Hepatocyte (in vitro differentiated cells): ENCODE measurements around the gene TOMM20L. TPM values are rescaled to one million over a fixed set of nuclear protein-coding genes. Genes with fewer than 3 reads are reported as not detected.

Experiments
- DNase-seq: peaks from one replicate; pipeline ENCODE4 v3.0.0-alpha.2; 2016; ENCODE audit warnings: low spot score
- H2AFZ ChIP-seq: fragments of 200-600 bp; sonication (generic); 2 replicates; pipeline ENCODE4 v1.6.0; 2016; ENCODE audit warnings: antibody characterized with exemption, mild to moderate bottlenecking
- H3K27ac ChIP-seq: fragments of 200-600 bp; sonication (generic); 2 replicates; pipeline ENCODE4 v1.5.1; 2016; ENCODE audit warnings: mild to moderate bottlenecking
- H3K27me3 ChIP-seq: fragments of 200-600 bp; sonication (generic); 2 replicates; pipeline ENCODE4 v1.6.1; 2016
- H3K36me3 ChIP-seq: fragments of 200-600 bp; sonication (generic); replicated peaks from 2 replicates; pipeline ENCODE4 v1.5.1; 2016; ENCODE audit warnings: low read depth; ENCODE audit not compliant: insufficient read depth
- H3K4me1 ChIP-seq: fragments of 200-600 bp; sonication (generic); 2 replicates; pipeline ENCODE4 v1.5.1; 2016; ENCODE audit warnings: mild to moderate bottlenecking, moderate library complexity; ENCODE audit not compliant: insufficient read depth
- H3K4me2 ChIP-seq: fragments of 200-600 bp; sonication (generic); 2 replicates; pipeline ENCODE4 v1.6.0; 2016
- H3K4me3 ChIP-seq: fragments of 200-600 bp; sonication (generic); 2 replicates; pipeline ENCODE4 v1.5.1; 2016; ENCODE audit warnings: mild to moderate bottlenecking
- H3K79me2 ChIP-seq: fragments of 200-600 bp; sonication (generic); 2 replicates; pipeline ENCODE4 v1.6.0; 2017; ENCODE audit warnings: mild to moderate bottlenecking
- H3K9me2 ChIP-seq: fragments of 200-600 bp; sonication (generic); replicated peaks from 2 replicates; pipeline ENCODE4 v1.6.0; 2017; ENCODE audit warnings: mild to moderate bottlenecking; ENCODE audit not compliant: insufficient read depth
- H3K9me3 ChIP-seq: fragments of 200-600 bp; sonication (generic); 2 replicates; pipeline ENCODE4 v1.5.1; 2016; ENCODE audit warnings: low read depth, mild to moderate bottlenecking
- H4K20me1 ChIP-seq: fragments of 200-600 bp; sonication (generic); 2 replicates; pipeline ENCODE4 v1.6.0; 2016; ENCODE audit warnings: mild to moderate bottlenecking; ENCODE audit not compliant: insufficient read depth, poor library complexity, severe bottlenecking
- CTCF ChIP-seq: fragments of 200-600 bp; sonication (generic); IDR thresholded peaks from 2 replicates; pipeline ENCODE4 v1.5.1; 2016; ENCODE audit warnings: antibody characterized with exemption, mild to moderate bottlenecking; ENCODE audit not compliant: poor library complexity
- EZH2 ChIP-seq: fragments of 200-600 bp; sonication (generic); IDR thresholded peaks from 2 replicates; pipeline ENCODE4 v1.6.1; 2016; ENCODE audit warnings: antibody characterized with exemption, mild to moderate bottlenecking, borderline replicate concordance
- EZH2phosphoT487 ChIP-seq: fragments of 200-600 bp; sonication (generic); IDR thresholded peaks from one replicate; pipeline ENCODE4 v1.6.1; 2018; ENCODE audit warnings: antibody characterized with exemption, mild to moderate bottlenecking, low read depth, moderate library complexity; ENCODE audit not compliant: unreplicated experiment, severe bottlenecking
- WGBS: methylation state at CpG from one replicate; pipeline ENCODE4 v1.1.6; 2016; ENCODE audit warnings: low lambda C conversion rate; ENCODE audit errors: missing lambda C conversion rate; 5-methylcytosine and 5-hydroxymethylcytosine counted together
- polyA plus RNA-seq: library from polyadenylated mRNA; unstranded; fragments of >200 nt; fragmentation: Nextera tagmentation; extraction: Ambion mirVana; gene quantifications from 2 replicates; pipeline ENCODE4 v1.2.1, GENCODE V29; 2016
- total RNA-seq: library from RNA; depleted of rRNA; stranded (reverse); fragments of >200 nt; gene quantifications from 2 replicates; pipeline ENCODE4 v1.2.3, GENCODE V29; 2014

Gene TOMM20L
- total and polyA plus RNA-seq, 2 experiments from 2014 or later: not detected

- TF ChIP-seq CTCF: no peak
- TF ChIP-seq EZH2phosphoT487: no peak
- no peak for TF ChIP-seq EZH2
- no peaks in the 10 kb centered on the region for H3K36me3 ChIP-seq
- H2AFZ ChIP-seq: peak overlapping the region; percentile 90
- H3K9me2 ChIP-seq: no peaks in the 10 kb centered on the region
- no peaks in the 10 kb centered on the region for H3K27me3 ChIP-seq
- peaks cover 4% of the 10 kb centered on the region for H3K4me1 ChIP-seq
- H3K9me3 ChIP-seq: no peaks in the 10 kb centered on the region
- no peak for DNase-seq
- H3K79me2 ChIP-seq: no peaks in the 10 kb centered on the region
- no peaks in the 10 kb centered on the region for H4K20me1 ChIP-seq
- peak overlapping the region; percentile 89 for H3K4me2 ChIP-seq
- 26% methylated on average over 6 of the region's 10 CpGs for WGBS
- peak overlapping the region; percentile 49 for H3K4me3 ChIP-seq
- H3K27ac ChIP-seq: peak overlapping the region; percentile 88
These were observed 243 bp upstream of the TOMM20L start for GRCh38 chr14:58395562-58395811.

- no peak overlapping the region for H3K27ac ChIP-seq
- no peak for TF ChIP-seq CTCF
- TF ChIP-seq EZH2: no peak
- no peak for TF ChIP-seq EZH2phosphoT487
These were observed 1.4 kb downstream of the TOMM20L start for GRCh38 chr14:58397156-58397555.

GRCh38 chr14:58398495-58398894 lies 2.8 kb downstream of the TOMM20L start:
- H3K79me2 ChIP-seq: no peaks in the 10 kb centered on the region
- H3K9me2 ChIP-seq: no peaks in the 10 kb centered on the region
- H3K4me1 ChIP-seq: peaks cover 4% of the 10 kb centered on the region
- H3K36me3 ChIP-seq: no peaks in the 10 kb centered on the region
- H4K20me1 ChIP-seq: no peaks in the 10 kb centered on the region
- no peaks in the 10 kb centered on the region for H3K9me3 ChIP-seq
- H3K4me3 ChIP-seq: no peak overlapping the region
- no peak for DNase-seq
- H3K27ac ChIP-seq: no peak overlapping the region
- TF ChIP-seq CTCF (no peak), EZH2phosphoT487 (no peak), EZH2 (no peak)
- H2AFZ ChIP-seq: no peak overlapping the region
- no peak overlapping the region for H3K4me2 ChIP-seq
- no peaks in the 10 kb centered on the region for H3K27me3 ChIP-seq

More at GRCh38 chr14:58397156-58397555, 1.4 kb downstream of the TOMM20L start:
- Histone ChIP-seq H3K36me3 (no peaks in the 10 kb centered on the region), H3K4me3 (no peak overlapping the region), H3K4me1 (peaks cover 4% of the 10 kb centered on the region), H2AFZ (no peak overlapping the region), H3K79me2 (no peaks in the 10 kb centered on the region), H3K27me3 (no peaks in the 10 kb centered on the region), H4K20me1 (no peaks in the 10 kb centered on the region), H3K9me3 (no peaks in the 10 kb centered on the region), H3K9me2 (no peaks in the 10 kb centered on the region), H3K4me2 (no peak overlapping the region)
- no peak for DNase-seq
- 90% methylated on average over 6 of the region's 6 CpGs for WGBS

GRCh38 chr14:58398895-58399294 lies 3.2 kb downstream of the TOMM20L start:
- Histone ChIP-seq H2AFZ (no peak overlapping the region), H3K4me2 (no peak overlapping the region), H3K4me1 (peaks cover 4% of the 10 kb centered on the region), H3K9me3 (no peaks in the 10 kb centered on the region), H3K27ac (no peak overlapping the region), H3K79me2 (no peaks in the 10 kb centered on the region), H3K36me3 (no peaks in the 10 kb centered on the region), H3K4me3 (no peak overlapping the region), H4K20me1 (no peaks in the 10 kb centered on the region), H3K27me3 (no peaks in the 10 kb centered on the region), H3K9me2 (no peaks in the 10 kb centered on the region)
- 90% methylated on average over 3 of the region's 3 CpGs for WGBS
- DNase-seq: no peak
- no peak for TF ChIP-seq CTCF
- no peak for TF ChIP-seq EZH2phosphoT487
- TF ChIP-seq EZH2: no peak
